ENCODE results near the gene G6PC1.
"Not testable (repeated sequence)": the region's sequence is repeated elsewhere in the genome, so short reads cannot be mapped to it uniquely, and the experiment has no call there.

The G6PC1 gene

DNA sequence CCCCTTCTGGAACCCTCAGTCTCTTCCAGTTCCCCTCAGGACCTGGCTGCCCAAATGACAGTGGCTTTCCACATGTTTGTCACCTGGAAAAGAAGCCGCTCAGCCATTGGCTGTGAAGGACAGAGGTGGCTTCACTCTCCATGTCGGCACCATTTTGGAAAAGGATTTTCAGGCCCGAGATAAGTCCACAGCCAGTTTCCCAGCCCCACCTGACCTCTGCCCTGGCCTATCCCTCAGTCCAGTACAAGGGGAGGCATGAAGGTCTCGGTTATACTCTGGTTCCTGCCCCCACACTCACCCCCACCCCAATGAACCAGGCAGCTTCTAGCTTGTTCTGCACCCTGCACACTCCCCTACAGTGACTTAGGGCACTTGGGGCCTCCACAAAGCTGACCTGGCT is 34.4 kb upstream of the G6PC1 start:
- Histone ChIP-seq H3K36me3 (replicated peaks) (no peaks in the 10 kb centered on the region), H3K27ac (no peak overlapping the region), H3K4me3 (ENCODE audit: low read depth, low read length) (no peak overlapping the region), H3K27me3 (replicated peaks) (no peaks in the 10 kb centered on the region)
- DNase-seq: no peak
- TF ChIP-seq, protein P1, sequence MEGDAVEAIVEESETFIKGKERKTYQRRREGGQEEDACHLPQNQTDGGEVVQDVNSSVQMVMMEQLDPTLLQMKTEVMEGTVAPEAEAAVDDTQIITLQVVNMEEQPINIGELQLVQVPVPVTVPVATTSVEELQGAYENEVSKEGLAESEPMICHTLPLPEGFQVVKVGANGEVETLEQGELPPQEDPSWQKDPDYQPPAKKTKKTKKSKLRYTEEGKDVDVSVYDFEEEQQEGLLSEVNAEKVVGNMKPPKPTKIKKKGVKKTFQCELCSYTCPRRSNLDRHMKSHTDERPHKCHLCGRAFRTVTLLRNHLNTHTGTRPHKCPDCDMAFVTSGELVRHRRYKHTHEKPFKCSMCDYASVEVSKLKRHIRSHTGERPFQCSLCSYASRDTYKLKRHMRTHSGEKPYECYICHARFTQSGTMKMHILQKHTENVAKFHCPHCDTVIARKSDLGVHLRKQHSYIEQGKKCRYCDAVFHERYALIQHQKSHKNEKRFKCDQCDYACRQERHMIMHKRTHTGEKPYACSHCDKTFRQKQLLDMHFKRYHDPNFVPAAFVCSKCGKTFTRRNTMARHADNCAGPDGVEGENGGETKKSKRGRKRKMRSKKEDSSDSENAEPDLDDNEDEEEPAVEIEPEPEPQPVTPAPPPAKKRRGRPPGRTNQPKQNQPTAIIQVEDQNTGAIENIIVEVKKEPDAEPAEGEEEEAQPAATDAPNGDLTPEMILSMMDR (IDR thresholded peaks at IDR 0.05; ENCODE audit: low read depth, low read length, missing control alignments): no peak
- in situ Hi-C loops (cut with HindIII; ENCODE audit: low pct_ligation_motif_present, low sequenced_read_pairs): no loop called here

DNA sequence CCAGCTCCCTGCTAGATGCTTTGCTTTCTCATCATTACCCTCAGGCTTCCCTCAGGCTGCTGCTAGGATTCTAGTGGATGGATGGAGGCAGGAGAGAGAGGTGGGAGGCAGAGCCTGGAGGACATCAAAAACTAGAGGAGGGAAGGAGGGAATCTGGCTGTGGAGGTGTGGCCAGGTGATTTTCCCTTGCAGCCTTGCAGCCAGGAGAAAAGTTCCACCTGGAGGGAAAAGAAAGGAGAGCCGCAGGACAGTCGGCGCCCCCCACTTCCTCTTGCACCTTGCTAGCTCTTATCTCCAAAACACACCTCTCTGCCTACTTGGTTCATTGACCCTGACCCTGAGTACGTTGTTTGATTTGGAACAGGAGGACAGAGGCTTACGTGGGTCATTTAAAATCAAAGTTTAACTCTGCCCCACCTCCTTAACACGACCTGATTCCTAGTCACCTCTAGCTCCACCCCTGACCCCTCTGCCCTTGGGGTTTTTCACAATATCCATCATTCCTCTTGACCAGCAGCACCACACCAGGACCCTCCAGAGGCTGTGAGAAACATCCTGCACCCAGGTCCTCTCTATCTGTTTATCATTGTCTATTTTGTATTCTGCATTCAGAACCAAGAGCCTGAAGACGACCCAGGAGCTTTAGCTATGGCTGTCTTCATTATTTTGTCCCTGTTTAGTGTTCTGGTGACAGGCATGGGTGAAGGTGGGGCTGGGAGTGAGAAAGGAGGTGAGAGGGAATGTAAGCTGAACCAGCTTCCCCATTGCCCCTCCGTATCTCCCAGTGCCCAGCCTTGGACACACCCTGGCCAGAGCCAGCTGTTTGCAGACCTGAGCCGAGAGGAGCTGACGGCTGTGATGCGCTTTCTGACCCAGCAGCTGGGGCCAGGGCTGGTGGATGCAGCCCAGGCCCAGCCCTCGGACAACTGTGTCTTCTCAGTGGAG is 33.7 kb upstream of the G6PC1 start:
- in situ Hi-C loops (cut with HindIII; ENCODE audit: low pct_ligation_motif_present, low sequenced_read_pairs): no loop called here
- DNase-seq: no peak
- Histone ChIP-seq H3K36me3 (replicated peaks) (no peaks in the 10 kb centered on the region), H3K27ac (no peak overlapping the region), H3K4me3 (ENCODE audit: low read depth, low read length) (no peak overlapping the region), H3K27me3 (replicated peaks) (no peaks in the 10 kb centered on the region)
- TF ChIP-seq, protein P1 (IDR thresholded peaks at IDR 0.05; ENCODE audit: low read depth, low read length, missing control alignments): no peak

DNA sequence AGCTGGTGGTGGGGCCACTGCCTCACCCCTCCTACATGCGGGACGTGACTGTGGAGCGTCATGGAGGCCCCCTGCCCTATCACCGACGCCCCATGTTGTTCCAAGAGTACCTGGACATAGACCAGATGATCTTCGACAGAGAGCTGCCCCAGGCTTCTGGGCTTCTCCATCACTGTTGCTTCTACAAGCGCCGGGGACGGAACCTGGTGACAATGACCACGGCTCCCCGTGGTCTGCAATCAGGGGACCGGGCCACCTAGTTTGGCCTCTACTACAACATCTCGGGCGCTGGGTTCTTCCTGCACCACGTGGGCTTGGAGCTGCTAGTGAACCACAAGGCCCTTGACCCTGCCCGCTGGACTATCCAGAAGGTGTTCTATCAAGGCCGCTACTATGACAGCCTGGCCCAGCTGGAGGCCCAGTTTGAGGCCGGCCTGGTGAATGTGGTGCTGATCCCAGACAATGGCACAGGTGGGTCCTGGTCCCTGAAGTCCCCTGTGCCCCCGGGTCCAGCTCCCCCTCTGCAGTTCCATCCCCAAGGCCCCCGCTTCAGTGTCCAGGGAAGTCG is 32.8 kb upstream of the G6PC1 start:
- H3K27ac ChIP-seq; H3K4me3 ChIP-seq (ENCODE audit: low read depth, low read length); DNase-seq; H3K36me3 ChIP-seq (replicated peaks); H3K27me3 ChIP-seq (replicated peaks); in situ Hi-C loops (cut with HindIII; ENCODE audit: low pct_ligation_motif_present, low sequenced_read_pairs): not testable (repeated sequence)

DNA sequence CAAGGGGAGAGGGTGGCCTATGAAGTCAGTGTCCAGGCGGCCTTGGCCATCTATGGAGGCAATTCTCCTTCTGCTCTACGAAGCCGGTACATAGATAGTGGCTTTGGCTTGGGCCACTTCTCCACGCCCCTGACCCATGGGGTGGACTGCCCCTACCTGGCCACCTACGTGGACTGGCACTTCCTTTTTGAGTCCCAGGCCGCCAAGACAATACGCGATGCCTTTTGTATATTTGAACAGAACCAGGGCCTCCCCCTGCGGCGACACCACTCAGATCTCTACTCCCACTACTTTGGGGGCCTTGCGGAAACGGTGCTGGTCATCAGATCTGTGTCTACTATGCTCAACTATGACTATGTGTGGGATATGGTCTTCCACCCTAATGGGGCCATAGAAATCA is 32.3 kb upstream of the G6PC1 start:
- H3K4me3 ChIP-seq (ENCODE audit: low read depth, low read length): no peak overlapping the region
- no peak for DNase-seq
- H3K36me3 ChIP-seq (replicated peaks): no peaks in the 10 kb centered on the region
- TF ChIP-seq, protein P1 (IDR thresholded peaks at IDR 0.05; ENCODE audit: low read depth, low read length, missing control alignments): no peak
- in situ Hi-C loops (cut with HindIII; ENCODE audit: low pct_ligation_motif_present, low sequenced_read_pairs): no loop called here
- H3K27ac ChIP-seq: no peak overlapping the region
- H3K27me3 ChIP-seq (replicated peaks): no peaks in the 10 kb centered on the region

DNA sequence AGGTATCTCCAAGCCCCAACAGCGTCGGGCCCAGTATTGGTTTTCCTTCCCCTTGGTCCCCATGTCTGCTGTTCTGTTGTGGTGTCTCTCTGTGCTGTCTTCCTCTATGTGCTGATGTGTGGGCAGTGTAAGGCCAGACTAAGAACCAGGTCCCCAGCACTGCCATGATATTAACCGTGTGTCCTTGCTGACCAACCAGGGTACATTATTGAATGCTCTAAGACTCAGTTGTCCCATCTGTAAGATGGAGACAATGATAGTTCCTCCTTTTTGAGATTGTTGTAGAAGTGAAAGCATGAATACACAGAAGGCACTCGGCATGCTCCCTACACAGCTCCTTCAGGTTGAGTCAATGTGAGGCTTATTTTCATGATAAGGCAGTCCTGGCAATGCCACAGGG is 29.0 kb upstream of the G6PC1 start:
- H3K4me3 ChIP-seq (ENCODE audit: low read depth, low read length): no peak overlapping the region
- no peak for DNase-seq
- in situ Hi-C loops (cut with HindIII; ENCODE audit: low pct_ligation_motif_present, low sequenced_read_pairs): no loop called here

More for the DNA sequence above, 29.0 kb upstream of the G6PC1 start:
- TF ChIP-seq, protein P1 (IDR thresholded peaks at IDR 0.05; ENCODE audit: low read depth, low read length, missing control alignments): no peak
- Histone ChIP-seq H3K27ac (no peak overlapping the region), H3K36me3 (replicated peaks) (no peaks in the 10 kb centered on the region), H3K27me3 (replicated peaks) (peaks cover 2% of the 10 kb centered on the region)
